ENCODE results near the gene SH2D5.
A peak's percentile ranks its signal among the peaks of the same experiment; 100 is the strongest.
"Not testable (repeated sequence)": the region's sequence is repeated elsewhere in the genome, so short reads cannot be mapped to it uniquely, and the experiment has no call there.

The SH2D5 gene

DNA sequence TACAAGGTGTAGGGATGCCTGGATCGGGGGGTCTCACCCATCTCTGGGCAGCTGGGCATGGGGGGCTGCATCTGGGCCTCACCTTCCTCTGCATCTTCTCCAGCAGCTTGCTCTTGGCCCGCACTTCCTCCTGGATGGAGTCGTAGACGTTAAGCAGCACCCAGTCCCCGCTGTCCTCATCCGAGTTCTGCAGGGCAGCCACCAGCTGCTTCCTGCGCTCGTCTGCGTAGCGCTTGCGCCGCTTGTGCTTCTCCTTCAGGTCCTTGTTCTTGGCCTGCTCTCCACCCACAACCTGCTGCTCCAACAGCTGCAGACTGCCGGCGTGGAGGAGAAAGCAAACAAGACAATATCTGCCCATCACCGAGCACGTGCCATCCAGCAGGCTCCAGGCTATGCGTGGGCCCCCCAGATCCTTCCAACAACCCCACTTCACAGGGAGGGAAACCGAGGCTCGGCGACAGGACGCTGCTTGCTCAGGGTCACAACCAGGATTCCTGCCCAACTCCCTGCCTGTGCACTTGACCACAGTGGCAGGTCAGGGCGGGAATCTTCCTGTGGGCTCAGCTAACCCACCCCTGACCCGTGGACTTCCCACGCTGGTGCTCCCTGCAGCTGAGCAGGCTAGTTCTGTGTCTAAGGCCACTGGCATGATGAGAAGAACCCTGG, 49.8 kb downstream of the SH2D5 start:
- no peak for DNase-seq (ENCODE audit: low spot score)
- TF ChIP-seq CTCF (IDR thresholded peaks at IDR 0.05; ENCODE audit: borderline replicate concordance, control extremely low read depth, extremely low read depth, insufficient read depth, missing control alignments), result no peak
- in situ Hi-C loops (cut with MboI; ENCODE audit: low sequenced_read_pairs, unreplicated experiment), result no loop called here

GRCh38 chr1:20681999-20682398, 50.5 kb downstream of the SH2D5 start:
- no peak for DNase-seq (ENCODE audit: low spot score)
- no peak for TF ChIP-seq CTCF (IDR thresholded peaks at IDR 0.05; ENCODE audit: borderline replicate concordance, control extremely low read depth, extremely low read depth, insufficient read depth, missing control alignments)
- in situ Hi-C loops (cut with MboI; ENCODE audit: low sequenced_read_pairs, unreplicated experiment), result no loop called here

GRCh38 chr1:20680269-20680668, 52.2 kb downstream of the SH2D5 start:
- no peak for TF ChIP-seq CTCF (IDR thresholded peaks at IDR 0.05; ENCODE audit: borderline replicate concordance, control extremely low read depth, extremely low read depth, insufficient read depth, missing control alignments)
- no peak for DNase-seq (ENCODE audit: low spot score)
- in situ Hi-C loops (cut with MboI; ENCODE audit: low sequenced_read_pairs, unreplicated experiment), result no loop called here

- TF ChIP-seq CTCF (IDR thresholded peaks at IDR 0.05; ENCODE audit: borderline replicate concordance, control extremely low read depth, extremely low read depth, insufficient read depth, missing control alignments), result no peak
- peak; percentile 56 for DNase-seq (ENCODE audit: low spot score)
- in situ Hi-C loops (cut with MboI; ENCODE audit: low sequenced_read_pairs, unreplicated experiment), result no loop called here
Measured at GRCh38 chr1:20678599-20678998, 53.9 kb downstream of the SH2D5 start.

DNA sequence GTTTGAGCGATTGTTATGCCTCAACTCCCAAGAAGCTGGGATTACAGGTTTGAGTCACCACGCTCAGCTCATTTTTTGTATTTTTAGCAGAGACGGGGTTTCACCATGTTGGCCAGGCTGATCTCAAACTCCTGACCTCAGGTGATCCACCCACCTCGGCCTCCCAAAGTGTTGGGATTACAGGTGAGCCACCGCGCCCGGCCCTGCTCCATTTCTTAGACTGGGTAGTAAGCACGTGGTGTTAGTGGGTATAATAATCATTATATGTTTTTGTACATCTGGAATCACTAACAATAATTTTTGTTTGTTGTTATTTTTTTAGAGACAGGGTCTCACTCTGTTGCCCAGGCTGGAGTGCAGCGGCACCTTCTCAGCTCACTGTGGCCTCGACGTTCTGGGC, 58.9 kb downstream of the SH2D5 start:
- DNase-seq (ENCODE audit: low spot score); in situ Hi-C loops (cut with MboI; ENCODE audit: low sequenced_read_pairs, unreplicated experiment): not testable (repeated sequence)

- TF ChIP-seq CTCF (IDR thresholded peaks at IDR 0.05; ENCODE audit: borderline replicate concordance, control extremely low read depth, extremely low read depth, insufficient read depth, missing control alignments), result no peak
- no peak for DNase-seq (ENCODE audit: low spot score)
- in situ Hi-C loops (cut with MboI; ENCODE audit: low sequenced_read_pairs, unreplicated experiment), result no loop called here
Measured at GRCh38 chr1:20672265-20672632, 60.3 kb downstream of the SH2D5 start.

GRCh38 chr1:20670936-20671335, 61.6 kb downstream of the SH2D5 start:
- DNase-seq (ENCODE audit: low spot score), result no peak
- TF ChIP-seq CTCF (IDR thresholded peaks at IDR 0.05; ENCODE audit: borderline replicate concordance, control extremely low read depth, extremely low read depth, insufficient read depth, missing control alignments), result no peak
- in situ Hi-C loops (cut with MboI; ENCODE audit: low sequenced_read_pairs, unreplicated experiment), result no loop called here
